Endothelial cell of umbilical vein (primary cell): ENCODE data around the gene CHI3L2. TPM values are rescaled to one million over a fixed set of nuclear protein-coding genes. Genes with fewer than 3 reads are reported as not detected.

Experiments used
- BruUV-seq: library from RNA; stranded (reverse); fragments of 400-500 nt; replicated peaks from 2 replicates; lab custom pipeline; 2021; lab: Mats Ljungman, UMichigan
- CTCF ChIA-PET: fragments of 300-600, 350-600 bp; sonication (Branson Sonifier 250); formaldehyde crosslinking; loops from one replicate; lab custom pipeline; 2021; ENCODE audit warnings: antibody characterized with exemption, inconsistent platforms; lab: Charles Lee
- POLR2A ChIA-PET: fragments of 300-600, 350-600 bp; sonication (Branson Sonifier 250); formaldehyde crosslinking; loops from one replicate; lab custom pipeline; 2021; ENCODE audit warnings: antibody characterized with exemption, inconsistent platforms; lab: Charles Lee
- DNase-seq: peaks from one replicate; pipeline ENCODE4 v3.0.0-alpha.2; 2011; ENCODE audit warnings: low read depth, low spot score
- FAIRE-seq: peaks from 2 replicates; lab custom pipeline; 2011; peaks lifted over from hg19 to GRCh38; lab: Jason Lieb, UNC
- H2AFZ ChIP-seq: 2 replicates; pipeline ENCODE4 v1.6.0; 2012; ENCODE audit warnings: low read depth, low read length, control low read depth, inconsistent platforms
- H3K27ac ChIP-seq: 2 replicates; pipeline ENCODE4 v1.5.1; 2011; ENCODE audit warnings: low read depth, mild to moderate bottlenecking, control low read depth, low read length, moderate library complexity; ENCODE audit not compliant: insufficient read depth
- H3K27me3 ChIP-seq, 2 experiments: 2 replicates each; pipeline versions ENCODE4 v1.6.0 to v1.6.1; 2011; ENCODE audit warnings: low read length in 2 of 2, mixed read lengths in 1 of 2; ENCODE audit not compliant: control insufficient read depth in 2 of 2, insufficient read depth in 2 of 2
- H3K36me3 ChIP-seq, 2 experiments: 2 replicates in 1 of 2; 3 replicates in 1 of 2; pipeline ENCODE4 v1.5.1; 2011; ENCODE audit warnings: low read length in 2 of 2, mild to moderate bottlenecking in 1 of 2, moderate library complexity in 1 of 2; ENCODE audit not compliant: control insufficient read depth in 2 of 2, insufficient read depth in 2 of 2; ENCODE audit errors: extremely low read depth in 1 of 2
- H3K4me1 ChIP-seq: 3 replicates; pipeline ENCODE4 v1.5.1; 2011; ENCODE audit warnings: mild to moderate bottlenecking, low read length; ENCODE audit not compliant: control insufficient read depth, insufficient read depth; ENCODE audit errors: extremely low read depth
- H3K4me2 ChIP-seq: 2 replicates; pipeline ENCODE4 v1.6.1; 2011; ENCODE audit warnings: low read length, control low read depth, mixed read lengths; ENCODE audit not compliant: insufficient read depth
- H3K4me3 ChIP-seq, 3 experiments: fragments of 200-600 bp in 1 of 3; sonication (generic), shearing (Covaris generic) in 1 of 3; replicated peaks in 1 of 3; 2 replicates each; pipeline ENCODE4 v1.5.1; 2011 to 2016; ENCODE audit warnings: control low read depth in 3 of 3, low read length in 3 of 3, mild to moderate bottlenecking in 2 of 3, inconsistent platforms in 1 of 3, low read depth in 1 of 3, moderate library complexity in 1 of 3; ENCODE audit not compliant: insufficient read depth in 1 of 3
- H3K79me2 ChIP-seq: 2 replicates; pipeline ENCODE4 v1.6.0; 2012; ENCODE audit warnings: low read length, inconsistent platforms; ENCODE audit not compliant: control insufficient read depth, insufficient read depth
- H3K9ac ChIP-seq: replicated peaks from 2 replicates; pipeline ENCODE3; 2011; ENCODE audit warnings: low read length, control low read depth; ENCODE audit not compliant: insufficient read depth; ENCODE audit errors: extremely low read depth
- H3K9me1 ChIP-seq: replicated peaks from 3 replicates; pipeline ENCODE4 v1.6.0; 2011; ENCODE audit warnings: mild to moderate bottlenecking, low read length; ENCODE audit not compliant: control insufficient read depth, insufficient read depth; ENCODE audit errors: extremely low read depth
- H3K9me3 ChIP-seq: replicated peaks from 2 replicates; pipeline ENCODE4 v1.5.1; 2012; ENCODE audit warnings: low read length, inconsistent platforms; ENCODE audit not compliant: control insufficient read depth, insufficient read depth
- H4K20me1 ChIP-seq: replicated peaks from 2 replicates; pipeline ENCODE3; 2011; ENCODE audit warnings: mild to moderate bottlenecking, low read length; ENCODE audit not compliant: control insufficient read depth, insufficient read depth; ENCODE audit errors: extremely low read depth
- CTCF ChIP-seq, 2 donors: IDR thresholded peaks; 1 replicate in 1 of 2; 2 replicates in 1 of 2; pipeline ENCODE4 v1.5.1; 2011; ENCODE audit warnings: low read length in 2 of 2, mild to moderate bottlenecking in 2 of 2, moderate library complexity in 2 of 2, control low read depth in 1 of 2, inconsistent platforms in 1 of 2, low read depth in 1 of 2; ENCODE audit not compliant: insufficient read depth in 1 of 2; ENCODE audit errors: extremely low read depth in 1 of 2
- EZH2 ChIP-seq: IDR thresholded peaks from 2 replicates; pipeline ENCODE4 v1.6.1; 2012; ENCODE audit warnings: borderline replicate concordance, low read depth, mild to moderate bottlenecking, moderate library complexity, low read length, inconsistent platforms; ENCODE audit not compliant: severe bottlenecking
- FOS ChIP-seq: IDR thresholded peaks from 2 replicates; pipeline ENCODE4 v1.6.1; 2011; ENCODE audit warnings: mild to moderate bottlenecking, low read length, moderate library complexity, borderline replicate concordance; ENCODE audit not compliant: insufficient read depth
- GATA2 ChIP-seq: IDR thresholded peaks from 2 replicates; pipeline ENCODE4 v1.7.0; 2011; ENCODE audit warnings: low read depth, mild to moderate bottlenecking, moderate library complexity, mixed read lengths, low read length; ENCODE audit not compliant: insufficient read length, insufficient read depth
- JUN ChIP-seq: IDR thresholded peaks from 2 replicates; pipeline ENCODE4 v1.6.1; 2011; ENCODE audit warnings: borderline replicate concordance, low read depth; ENCODE audit not compliant: insufficient read length, insufficient read depth
- MAX ChIP-seq: IDR thresholded peaks from 2 replicates; pipeline ENCODE4 v1.6.1; 2011; ENCODE audit not compliant: insufficient read depth, insufficient read length
- dilution Hi-C: fragments of 300-500 bp; cut with MboI; formaldehyde crosslinking; loops from one replicate; pipeline ENCODE4 v1.15.0; 2019; ENCODE audit warnings: low sequenced_read_pairs; ENCODE audit not compliant: extremely low pct_ligation_motif_present
- intact Hi-C: fragments of 100-400 bp; cut with micrococcal nuclease; formaldehyde crosslinking; loops from one replicate; pipeline ENCODE4 v1.10.0; 2022
- polyA plus RNA-seq, 4 experiments: library from polyadenylated mRNA; depleted of rRNA in 3 of 4; stranded (reverse) in 3 of 4; unstranded in 1 of 4; fragments of >200 nt; gene quantifications; 2 replicates each; pipeline versions ENCODE4 v1.2.1 to v1.2.3, GENCODE V29; 2011 to 2012; ENCODE audit warnings: missing spikeins in 1 of 4
- total RNA-seq: library from RNA; stranded (reverse); gene quantifications from 2 replicates; pipeline ENCODE4 v1.2.3, GENCODE V29; 2021

The CHI3L2 gene
- total and polyA plus RNA-seq, 2 donors (not counting 3 experiments of a cell fraction or from before 2014, with no cell fraction given): not detected

GRCh38 chr1:111275079-111275478 lies 47.6 kb downstream of the CHI3L2 start:
- TF ChIP-seq EZH2 (no peak), GATA2 (no peak), MAX (no peak), JUN (no peak), FOS (no peak), CTCF (IDR thresholded peaks at IDR 0.05; ENCODE audit: extremely low read depth in 1 of 2, insufficient read depth in 1 of 2, low read depth in 1 of 2, low read length in 2 of 2) (no peak)
- DNase-seq (no peak), FAIRE-seq (no peak)
- Histone ChIP-seq H3K9ac (no peak overlapping the region), H3K4me3 (no peak overlapping the region), H4K20me1 (no peaks in the 10 kb centered on the region), H3K27ac (no peak overlapping the region), H3K9me3 (no peaks in the 10 kb centered on the region), H3K36me3 (no peaks in the 10 kb centered on the region), H3K79me2 (no peaks in the 10 kb centered on the region), H3K9me1 (no peaks in the 10 kb centered on the region), H3K4me1 (no peaks in the 10 kb centered on the region), H3K27me3 (peaks cover 22 to 25% of the 10 kb centered on the region in 2 experiments), H3K4me2 (no peak overlapping the region), H2AFZ (no peak overlapping the region)
- POLR2A ChIA-PET: no interaction called here
- BruUV-seq: no TSS peak
- intact Hi-C loops: no loop called here
- dilution Hi-C loops: no loop called here
- CTCF ChIA-PET: interaction anchor here (1.1 to 1.5 kb wide), 4 partner anchors 10 to 52 kb away, joined by 3 to 4 read pairs (median 3); no protein-coding TSS in a partner anchor
